ENCODE measurements around the gene SPSB1.

SPSB1 gene

GRCh38 chr1:9406111-9406510, 113.4 kb downstream of the SPSB1 start:
- TF ChIP-seq PPARA (CRISPR knock-in tag; IDR thresholded peaks at IDR 0.05; ENCODE audit: borderline replicate concordance) (no peak), ESRRG (CRISPR knock-in tag; IDR thresholded peaks at IDR 0.05) (no peak)
- no peak for ATAC-seq

GRCh38 chr1:9410737-9411297, 118.1 kb downstream of the SPSB1 start:
- TF ChIP-seq CREB5 (CRISPR knock-in tag; IDR thresholded peaks at IDR 0.05; ENCODE audit: low read depth) (no peak), ZNF565 (CRISPR knock-in tag; conservative IDR thresholded peaks at IDR 0.05; ENCODE audit: low read depth) (no peak), ZFP30 (CRISPR knock-in tag; IDR thresholded peaks at IDR 0.05) (no peak), CSDC2 (CRISPR knock-in tag; IDR thresholded peaks at IDR 0.05) (no peak), ISL1 (CRISPR knock-in tag; IDR thresholded peaks at IDR 0.05) (no peak), TOX (CRISPR knock-in tag; IDR thresholded peaks at IDR 0.05; ENCODE audit: borderline replicate concordance) (no peak), CSRNP3 (CRISPR knock-in tag; IDR thresholded peaks at IDR 0.05) (no peak), PATZ1 (CRISPR knock-in tag; IDR thresholded peaks at IDR 0.05; ENCODE audit: borderline replicate concordance) (no peak), ESRRG (CRISPR knock-in tag; IDR thresholded peaks at IDR 0.05) (no peak), ZC3H10 (CRISPR knock-in tag; IDR thresholded peaks at IDR 0.05) (no peak), TSHZ2 (CRISPR knock-in tag; IDR thresholded peaks at IDR 0.05) (no peak), ZNF8 (CRISPR knock-in tag; IDR thresholded peaks at IDR 0.05) (no peak), ZFP3 (CRISPR knock-in tag; IDR thresholded peaks at IDR 0.05) (no peak), BACH2 (CRISPR knock-in tag; IDR thresholded peaks at IDR 0.05; ENCODE audit: borderline replicate concordance) (no peak), SNAI2 (CRISPR knock-in tag; IDR thresholded peaks at IDR 0.05) (no peak), OSR1 (CRISPR knock-in tag; IDR thresholded peaks at IDR 0.05) (no peak), TCF4 (CRISPR knock-in tag; IDR thresholded peaks at IDR 0.05; ENCODE audit: borderline replicate concordance) (no peak)
- ATAC-seq: no peak

GRCh38 chr1:9413071-9413876, 120.6 kb downstream of the SPSB1 start:
- no peak for TF ChIP-seq ZNF70 (CRISPR knock-in tag; IDR thresholded peaks at IDR 0.05)
- TF ChIP-seq BACH2 (CRISPR knock-in tag; IDR thresholded peaks at IDR 0.05; ENCODE audit: borderline replicate concordance): no peak
- no peak for TF ChIP-seq ISL1 (CRISPR knock-in tag; IDR thresholded peaks at IDR 0.05)
- no peak for TF ChIP-seq GLIS3 (CRISPR knock-in tag; IDR thresholded peaks at IDR 0.05)
- no peak for TF ChIP-seq POU6F1 (CRISPR knock-in tag; IDR thresholded peaks at IDR 0.05; ENCODE audit: borderline replicate concordance, low read depth)
- no peak for TF ChIP-seq ESRRG (CRISPR knock-in tag; IDR thresholded peaks at IDR 0.05)
- TF ChIP-seq CSDC2 (CRISPR knock-in tag; IDR thresholded peaks at IDR 0.05): no peak
- no peak for TF ChIP-seq ARNTL (CRISPR knock-in tag; IDR thresholded peaks at IDR 0.05; ENCODE audit: borderline replicate concordance, low read depth)
- peak; percentile 84 for ATAC-seq
